H1 (cell line): ENCODE data around the gene KRT8. TPM values are rescaled to one million over a fixed set of nuclear protein-coding genes. Genes with fewer than 3 reads are reported as not detected.

ENCODE experiments used
- CTCF ChIA-PET: fragments of 300-600 bp; sonication (Branson Sonifier 250); formaldehyde crosslinking; loops from one replicate; lab custom pipeline; 2021; ENCODE audit not compliant: partially characterized antibody; lab: Charles Lee
- POLR2A ChIA-PET: fragments of 300-600 bp; sonication (Branson Sonifier 250); formaldehyde crosslinking; loops from one replicate; lab custom pipeline; 2021; ENCODE audit warnings: inconsistent platforms; ENCODE audit not compliant: partially characterized antibody; lab: Charles Lee
- DNase-seq, 2 experiments: peaks; one replicate each; pipeline versions ENCODE4 v3.0.0 to v3.0.0-alpha.2; 2010 to 2022; ENCODE audit warnings: low spot score in 2 of 2, low read depth in 1 of 2, mixed read lengths in 1 of 2
- FAIRE-seq: peaks from 2 replicates; lab custom pipeline; 2011; peaks lifted over from hg19 to GRCh38; lab: Jason Lieb, UNC
- H2AFZ ChIP-seq: 2 replicates; pipeline ENCODE4 v1.8.1; 2012; ENCODE audit warnings: low read length, inconsistent platforms
- H2AK5ac ChIP-seq: 2 replicates; pipeline ENCODE4 v1.6.1; 2013; ENCODE audit warnings: low read depth, low read length
- H2BK120ac ChIP-seq: replicated peaks from 2 replicates; pipeline ENCODE3; 2013; ENCODE audit warnings: low read depth, low read length, inconsistent platforms
- H2BK12ac ChIP-seq: 2 replicates; pipeline ENCODE4 v1.6.1; 2013; ENCODE audit warnings: low read depth, low read length
- H2BK15ac ChIP-seq: 2 replicates; pipeline ENCODE4 v1.6.1; 2013; ENCODE audit warnings: low read length
- H2BK20ac ChIP-seq: 2 replicates; pipeline ENCODE4 v1.6.1; 2013; ENCODE audit warnings: low read length
- H2BK5ac ChIP-seq: 2 replicates; pipeline ENCODE4 v1.6.1; 2013; ENCODE audit warnings: low read depth, low read length
- H3K14ac ChIP-seq: 2 replicates; pipeline ENCODE4 v1.6.1; 2013; ENCODE audit warnings: inconsistent platforms; ENCODE audit not compliant: insufficient read length
- H3K18ac ChIP-seq: 2 replicates; pipeline ENCODE4 v1.6.1; 2013; ENCODE audit warnings: low read length; ENCODE audit errors: extremely low read depth
- H3K23ac ChIP-seq: 2 replicates; pipeline ENCODE4 v1.6.1; 2013; ENCODE audit warnings: inconsistent platforms; ENCODE audit not compliant: insufficient read length
- H3K23me2 ChIP-seq: 2 replicates; pipeline ENCODE4 v1.6.1; 2013; ENCODE audit warnings: low read depth, low read length
- H3K27ac ChIP-seq: 2 replicates; pipeline ENCODE4 v1.6.1; 2011; ENCODE audit warnings: low read depth, low read length, inconsistent platforms
- H3K27me3 ChIP-seq, 4 experiments: replicated peaks in 1 of 4; 1 replicate in 1 of 4; 2 replicates in 3 of 4; pipeline versions ENCODE4 v1.6.1 to v1.8.1; 2011 to 2013; ENCODE audit warnings: low read length in 3 of 4, mild to moderate bottlenecking in 3 of 4, inconsistent platforms in 2 of 4, mixed read lengths in 2 of 4, moderate library complexity in 1 of 4; ENCODE audit not compliant: control insufficient read depth in 3 of 4, insufficient read depth in 3 of 4; ENCODE audit errors: extremely low read depth in 1 of 4
- H3K36me3 ChIP-seq, 4 experiments: 2 replicates each; pipeline versions ENCODE4 v1.6.1 to v1.8.1; 2011 to 2013; ENCODE audit warnings: mild to moderate bottlenecking in 4 of 4, low read length in 3 of 4, moderate library complexity in 2 of 4, control low read depth in 1 of 4, inconsistent platforms in 1 of 4; ENCODE audit not compliant: insufficient read depth in 4 of 4, control insufficient read depth in 2 of 4
- H3K4ac ChIP-seq: replicated peaks from 2 replicates; pipeline ENCODE3; 2013; ENCODE audit warnings: low read length, low read depth, mixed read lengths, inconsistent platforms; ENCODE audit not compliant: insufficient read length
- H3K4me1 ChIP-seq, 4 experiments: replicated peaks in 1 of 4; 1 replicate in 1 of 4; 2 replicates in 3 of 4; pipeline versions ENCODE4 v1.6.1 to v1.8.1; 2011 to 2013; ENCODE audit warnings: low read length in 3 of 4, inconsistent platforms in 2 of 4, mixed read lengths in 1 of 4; ENCODE audit not compliant: insufficient read depth in 4 of 4, control insufficient read depth in 3 of 4
- H3K4me2 ChIP-seq, 2 experiments: 2 replicates each; pipeline versions ENCODE4 v1.6.1 to v1.8.1; 2011 to 2013; ENCODE audit warnings: low read depth in 2 of 2, low read length in 2 of 2, control low read depth in 1 of 2, inconsistent platforms in 1 of 2, mild to moderate bottlenecking in 1 of 2; ENCODE audit not compliant: insufficient read depth in 1 of 2
- H3K4me3 ChIP-seq, 4 experiments: fragments of 200-600, 300-600 bp in 1 of 4; sonication (generic), shearing (Covaris generic), sonication (Bioruptor Twin) in 1 of 4; 2 replicates each; pipeline versions ENCODE4 v1.5.1 to v1.8.1; 2011 to 2016; ENCODE audit warnings: low read length in 4 of 4, low read depth in 3 of 4, control low read depth in 2 of 4, inconsistent platforms in 2 of 4, mild to moderate bottlenecking in 2 of 4, mixed read lengths in 1 of 4, moderate library complexity in 1 of 4; ENCODE audit not compliant: insufficient read depth in 2 of 4; ENCODE audit errors: extremely low read depth in 1 of 4
- H3K56ac ChIP-seq: replicated peaks from 2 replicates; pipeline ENCODE3; 2013; ENCODE audit warnings: low read depth, mild to moderate bottlenecking, mixed read lengths, low read length, inconsistent platforms; ENCODE audit not compliant: insufficient read length
- H3K79me1 ChIP-seq: 2 replicates; pipeline ENCODE4 v1.6.1; 2013; ENCODE audit warnings: low read depth, low read length, control low read depth
- H3K79me2 ChIP-seq, 2 experiments: 2 replicates each; pipeline versions ENCODE4 v1.6.1 to v1.8.1; 2012 to 2013; ENCODE audit warnings: low read length in 2 of 2, mild to moderate bottlenecking in 2 of 2, inconsistent platforms in 1 of 2; ENCODE audit not compliant: insufficient read depth in 2 of 2, control insufficient read depth in 1 of 2
- H3K9ac ChIP-seq, 4 experiments: replicated peaks in 1 of 4; 1 replicate in 1 of 4; 2 replicates in 3 of 4; pipeline versions ENCODE4 v1.6.1 to v1.8.1; 2011 to 2013; ENCODE audit warnings: low read depth in 3 of 4, low read length in 3 of 4, control low read depth in 2 of 4, mild to moderate bottlenecking in 2 of 4, moderate library complexity in 2 of 4, inconsistent platforms in 1 of 4; ENCODE audit errors: extremely low read depth in 1 of 4
- H3K9me3 ChIP-seq, 2 experiments: 2 replicates each; pipeline versions ENCODE4 v1.6.1 to v1.8.1; 2012 to 2013; ENCODE audit warnings: mild to moderate bottlenecking in 2 of 2, moderate library complexity in 2 of 2, control low read depth in 1 of 2, inconsistent platforms in 1 of 2, low read depth in 1 of 2, low read length in 1 of 2, mixed read lengths in 1 of 2; ENCODE audit not compliant: insufficient read depth in 2 of 2
- H4K20me1 ChIP-seq, 2 experiments: replicated peaks in 1 of 2; 2 replicates each; pipeline versions ENCODE3 to v1.8.1; 2011 to 2013; ENCODE audit warnings: inconsistent platforms in 2 of 2, low read length in 2 of 2, mild to moderate bottlenecking in 1 of 2; ENCODE audit not compliant: insufficient read depth in 2 of 2, control insufficient read depth in 1 of 2
- H4K5ac ChIP-seq: 2 replicates; pipeline ENCODE4 v1.6.1; 2013; ENCODE audit warnings: low read length, low read depth, mixed read lengths, inconsistent platforms; ENCODE audit not compliant: insufficient read length
- H4K8ac ChIP-seq: 2 replicates; pipeline ENCODE4 v1.8.0; 2013; ENCODE audit warnings: mild to moderate bottlenecking, moderate library complexity, low read length, inconsistent platforms; ENCODE audit not compliant: insufficient read depth; ENCODE audit errors: extremely low read depth
- H4K91ac ChIP-seq: replicated peaks from 2 replicates; pipeline ENCODE3; 2013; ENCODE audit warnings: low read length, mixed read lengths, inconsistent platforms; ENCODE audit not compliant: insufficient read length
- EGR1 ChIP-seq: IDR thresholded peaks from 2 replicates; pipeline ENCODE4 v1.6.1; 2011; ENCODE audit warnings: low read depth, low read length, borderline replicate concordance
- EZH2 ChIP-seq: fragments of 200-600 bp; sonication (generic); IDR thresholded peaks from 2 replicates; pipeline ENCODE4 v1.7.1; 2012; ENCODE audit warnings: low read depth, mild to moderate bottlenecking, moderate library complexity, low read length, inconsistent platforms; ENCODE audit not compliant: severe bottlenecking
- POU5F1 ChIP-seq: IDR thresholded peaks from 2 replicates; pipeline ENCODE4 v1.6.1; 2011; ENCODE audit warnings: low read depth, mild to moderate bottlenecking, low read length, moderate library complexity
- WGBS, 2 experiments: shearing (Covaris generic) in 1 of 2; methylation state at CpG; one replicate each; pipeline versions ENCODE4 v1.1.6 to v1.1.7; 2013 to 2015; ENCODE audit warnings: low lambda C conversion rate in 2 of 2, mixed read lengths in 2 of 2, inconsistent platforms in 1 of 2, low coverage in 1 of 2, missing lambda C conversion rate in 1 of 2; ENCODE audit not compliant: insufficient replicate concordance in 2 of 2, insufficient coverage in 1 of 2, insufficient read length in 1 of 2; ENCODE audit errors: extremely low coverage in 1 of 2, missing lambda C conversion rate in 1 of 2; 5-methylcytosine and 5-hydroxymethylcytosine counted together
- polyA plus RNA-seq, 7 experiments: library from polyadenylated mRNA; depleted of rRNA in 3 of 7; stranded (reverse) in 5 of 7; unstranded in 2 of 7; fragments of >200 nt in 5 of 7; fragments of 200-250 nt in 2 of 7; gene quantifications; 1 replicate in 5 of 7; 2 replicates in 1 of 7; 4 replicates in 1 of 7; pipeline versions ENCODE4 v1.2.1 to v1.2.3, GENCODE V29; 2011 to 2013; ENCODE audit warnings: missing spikeins in 2 of 7, mixed read lengths in 2 of 7
- total RNA-seq: library from RNA; stranded (reverse); fragmentation: NEBNext Ultra II Directional; extraction: Animal tissue kit (Norgen Biotek cat#: 25700); gene quantifications from 2 replicates; pipeline ENCODE4 v1.2.1, GENCODE V29; 2021

Gene KRT8
- total and polyA plus RNA-seq, 2 of the 8 experiments (the other 6 are each of a cell fraction or from before 2014, with no cell fraction given), result 280 to 290 TPM

GRCh38 chr12:52872644-52873389 is 32.1 kb downstream of the KRT8 start:
- H2AFZ ChIP-seq, result no peak overlapping the region
- peaks cover 0 to 2% (median 0%) of the 10 kb centered on the region in 4 experiments; a peak in 3 of 7 replicates for H3K4me1 ChIP-seq
- POLR2A ChIA-PET, result no interaction called here
- no peak for FAIRE-seq
- peaks cover 0 to 22% (median 12%) of the 10 kb centered on the region in 4 experiments; a peak in 5 of 7 replicates for H3K27me3 ChIP-seq
- no peak overlapping the region for H3K23ac ChIP-seq
- H2BK120ac ChIP-seq, result no peak overlapping the region
- H3K4me2 ChIP-seq, result no peak overlapping the region; a peak in 1 of 4 replicates
- H2BK15ac ChIP-seq, result no peak overlapping the region
- peaks cover 0 to 3% of the 10 kb centered on the region in 2 experiments for H4K20me1 ChIP-seq
- no peak overlapping the region for H4K5ac ChIP-seq
- H2BK5ac ChIP-seq, result no peak overlapping the region
- no peak overlapping the region for H3K4ac ChIP-seq
- H3K79me1 ChIP-seq, result no peaks in the 10 kb centered on the region
- no peak overlapping the region for H4K91ac ChIP-seq
- no peaks in the 10 kb centered on the region for H3K79me2 ChIP-seq
- H3K36me3 ChIP-seq, result no peaks in the 10 kb centered on the region
- no peak overlapping the region for H3K14ac ChIP-seq
- H3K4me3 ChIP-seq, result no peak overlapping the region
- H3K18ac ChIP-seq, result no peak overlapping the region
- H3K9me3 ChIP-seq, result no peaks in the 10 kb centered on the region
- no peak overlapping the region for H3K9ac ChIP-seq
- DNase-seq, result no peak
- CTCF ChIA-PET, result interaction anchor here (0.7 to 22.2 kb wide), 34 partner anchors 7 to 732 kb away, joined by 3 to 502 read pairs (median 4); partner anchors contain the start of gene KRT85
- H4K8ac ChIP-seq, result no peak overlapping the region
- H3K23me2 ChIP-seq, result peaks cover 5% of the 10 kb centered on the region; the same call in 1 of the 2 replicates
- H3K27ac ChIP-seq, result no peak overlapping the region
- H3K56ac ChIP-seq, result no peak overlapping the region
- WGBS, 2 experiments, result 72% methylated on average over 13 of the region's 13 CpGs; no CpG with 5 or more reads in 1 of the 2 experiments
- H2AK5ac ChIP-seq, result no peak overlapping the region
- H2BK20ac ChIP-seq, result no peak overlapping the region
- H2BK12ac ChIP-seq, result no peak overlapping the region
- no peak for TF ChIP-seq POU5F1
- no peak for TF ChIP-seq EZH2
- TF ChIP-seq EGR1, result no peak
